Activated CD4-positive, alpha-beta T cell treated with anti-CD3 and anti-CD28 coated beads, Interleukin-2, amount 50 U/mL, for 4 hours (primary cell): ENCODE measurements around the gene MDM4.
"Not testable (repeated sequence)": the region's sequence is repeated elsewhere in the genome, so short reads cannot be mapped to it uniquely, and the experiment has no call there.

ENCODE experiments used
- DNase-seq, 2 experiments: peaks; one replicate each; pipeline ENCODE4 v3.0.0-alpha.2; 2020

Gene MDM4

GRCh38 chr1:204520834-204521709 is 4.9 kb downstream of the MDM4 start:
- DNase-seq, result peak in 1 of 2 experiments; percentile 30

DNA sequence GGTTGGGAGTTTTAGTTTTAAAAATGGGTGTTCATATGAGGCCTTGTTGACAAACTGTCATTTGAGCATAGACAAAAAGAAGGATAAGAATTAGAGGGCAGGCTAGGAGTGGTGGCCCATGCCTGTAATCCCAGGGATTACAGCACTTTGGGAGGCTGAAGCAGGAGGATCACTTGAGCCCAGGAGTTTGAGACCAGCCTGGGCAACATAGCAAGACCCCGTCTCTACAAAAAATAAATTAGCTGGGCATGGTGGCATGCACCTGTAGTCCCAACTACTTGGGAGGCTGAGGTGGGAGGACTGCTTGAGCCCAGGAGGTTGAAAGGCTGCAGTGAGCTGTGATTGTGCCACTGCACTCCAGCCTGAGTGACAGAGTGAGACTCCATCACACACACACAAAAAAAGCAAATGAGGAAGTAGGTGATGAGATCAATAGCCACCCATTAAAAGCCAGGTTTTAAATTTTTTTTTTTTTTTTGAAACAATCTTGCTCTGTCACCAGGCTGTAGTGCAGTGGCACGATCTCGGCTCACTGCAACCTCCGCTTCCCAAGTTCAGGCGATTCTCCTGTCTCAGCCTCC is 5.8 kb downstream of the MDM4 start:
- not testable (repeated sequence) for DNase-seq

GRCh38 chr1:204523605-204524215 is 7.5 kb downstream of the MDM4 start:
- DNase-seq, result no peak

DNA sequence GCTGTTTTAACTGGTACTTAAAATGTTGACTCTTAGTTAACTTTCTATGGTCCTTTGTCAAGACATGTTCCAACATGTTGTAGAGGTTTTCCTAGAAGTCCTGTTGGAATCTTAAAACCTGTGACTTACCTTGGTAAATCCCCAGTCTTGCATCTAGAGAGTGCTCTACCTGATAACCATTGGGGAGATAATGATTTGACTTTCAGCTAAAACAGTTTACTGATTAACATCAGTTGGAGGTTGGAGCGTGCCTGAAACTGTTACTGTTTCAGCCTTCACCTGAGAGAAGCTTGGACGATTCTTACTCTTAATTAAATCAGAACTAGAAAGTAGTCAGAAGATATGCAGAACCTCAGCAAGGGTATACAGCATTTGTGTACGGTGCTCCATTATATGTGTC is 8.8 kb downstream of the MDM4 start:
- DNase-seq, result no peak

- DNase-seq, result no peak
Measured at GRCh38 chr1:204528241-204528640, 12.0 kb downstream of the MDM4 start.

GRCh38 chr1:204528677-204529076 is 12.5 kb downstream of the MDM4 start:
- DNase-seq, result no peak

- no peak for DNase-seq
Measured at GRCh38 chr1:204529371-204529895, 13.2 kb downstream of the MDM4 start.

DNA sequence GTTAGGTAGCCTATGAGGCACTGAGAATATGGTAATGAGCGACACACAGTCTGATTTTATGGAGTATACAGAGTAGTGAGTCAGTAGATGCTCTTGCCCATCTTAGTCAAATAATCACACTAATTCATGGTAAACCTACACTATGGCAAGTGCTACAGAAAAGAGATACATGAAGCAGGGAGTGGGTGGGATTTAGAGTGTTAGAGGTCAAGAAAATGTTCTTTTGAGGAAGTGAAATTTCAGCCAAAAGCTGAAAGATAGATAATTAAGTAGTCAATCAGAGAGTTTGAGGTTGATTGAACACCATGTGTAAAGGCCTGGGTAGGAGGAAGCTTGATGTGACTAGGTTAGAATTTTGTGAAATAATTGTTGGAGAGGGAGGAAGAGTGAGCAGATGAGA is 14.7 kb downstream of the MDM4 start:
- DNase-seq, result no peak

DNA sequence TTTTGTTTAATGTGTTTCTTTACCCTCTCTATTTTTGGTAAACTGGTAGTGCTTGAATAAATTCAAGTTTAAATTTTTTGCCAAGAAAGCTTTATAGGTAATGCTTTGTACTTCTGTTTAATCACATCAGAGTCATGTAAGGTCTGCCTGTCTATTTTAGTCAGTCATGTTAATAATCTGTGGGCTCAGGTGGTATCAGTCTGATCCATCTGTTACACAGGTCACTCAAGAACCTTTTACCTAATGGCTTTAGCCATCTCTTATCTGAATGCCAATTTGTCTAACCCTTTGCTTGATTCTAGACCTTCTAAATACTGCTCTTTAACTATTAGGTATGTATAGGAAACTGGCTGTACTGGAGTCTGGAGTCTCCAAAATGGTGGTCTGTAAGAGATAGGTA is 16.6 kb downstream of the MDM4 start:
- DNase-seq, result no peak

- no peak for DNase-seq
Measured at GRCh38 chr1:204541626-204542025, 25.4 kb downstream of the MDM4 start.

GRCh38 chr1:204544321-204544720 is 28.1 kb downstream of the MDM4 start:
- DNase-seq, result no peak

DNA sequence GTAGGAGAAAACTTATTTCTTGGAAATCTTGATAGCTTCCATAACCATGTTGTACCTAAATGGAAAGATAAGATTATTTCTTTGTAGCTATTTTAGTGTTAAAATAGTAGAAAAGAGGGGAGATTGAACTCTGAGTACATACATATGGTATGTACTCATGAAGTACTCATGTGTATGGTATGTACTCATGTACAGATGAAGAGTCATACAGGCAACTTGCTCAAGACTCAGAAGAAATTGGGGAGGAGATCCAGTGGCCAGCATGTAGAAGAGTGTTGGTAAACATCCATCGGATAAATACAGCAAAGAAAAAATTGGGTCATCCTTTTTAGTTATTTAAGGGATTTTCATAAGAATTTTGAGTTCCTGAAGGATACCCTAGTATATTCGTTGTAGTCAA is 29.0 kb downstream of the MDM4 start:
- DNase-seq, result no peak

GRCh38 chr1:204545881-204546280 is 29.7 kb downstream of the MDM4 start:
- DNase-seq, result no peak

- DNase-seq, result no peak
Measured at GRCh38 chr1:204548265-204548664, 32.1 kb downstream of the MDM4 start.

- DNase-seq, result no peak
Measured at GRCh38 chr1:204549313-204549712, 33.1 kb downstream of the MDM4 start.

DNA sequence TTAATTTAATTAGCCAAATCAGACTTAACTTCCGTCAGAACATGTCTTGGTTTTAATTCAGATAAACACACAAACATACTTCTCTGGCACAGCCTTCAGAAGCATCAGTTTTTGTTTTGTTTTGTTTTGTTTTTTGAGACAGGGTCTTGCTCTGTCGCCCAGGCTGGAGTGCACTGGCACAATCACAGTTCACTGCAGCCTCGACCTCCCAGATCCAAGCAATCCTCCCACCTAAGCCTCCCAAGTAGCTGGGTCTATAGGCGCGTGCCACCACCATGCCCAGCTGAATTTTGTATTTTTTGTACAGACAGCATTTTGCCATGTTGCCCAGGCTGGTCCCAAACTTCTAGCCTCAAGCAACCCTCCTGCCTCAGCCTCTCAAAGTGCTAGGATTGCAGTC is 34.7 kb downstream of the MDM4 start:
- no peak for DNase-seq

DNA sequence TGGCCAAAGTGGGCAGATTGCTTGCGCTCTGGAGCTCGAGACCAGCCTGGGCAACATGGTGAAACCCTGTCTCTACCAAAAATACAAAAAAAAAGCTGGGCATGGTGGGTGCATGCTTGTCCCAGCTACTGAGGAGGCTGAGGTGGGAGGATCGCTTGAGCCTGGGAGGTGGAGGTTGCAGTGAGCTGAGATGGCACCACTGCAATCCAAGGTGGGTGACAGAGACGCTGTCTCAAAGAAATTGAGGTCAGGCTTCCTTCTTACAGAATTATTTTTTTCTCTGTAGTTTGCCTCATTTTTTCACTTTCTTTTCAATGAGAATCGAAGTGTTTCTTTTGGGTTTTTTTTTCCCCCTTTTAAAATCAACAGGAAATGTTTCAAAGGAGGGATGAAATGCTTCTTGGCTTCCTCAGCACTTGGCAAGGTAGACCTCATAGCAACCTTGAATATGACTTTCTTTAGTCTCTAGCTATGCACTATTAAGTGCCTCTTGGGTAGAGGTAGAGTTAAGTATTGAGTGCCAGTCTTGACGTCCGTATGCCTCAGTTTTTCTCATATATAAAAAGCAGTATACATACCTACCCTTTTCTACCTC is 40.3 kb downstream of the MDM4 start:
- no peak for DNase-seq

- no peak for DNase-seq
Measured at GRCh38 chr1:204558467-204558866, 42.3 kb downstream of the MDM4 start.

GRCh38 chr1:204560002-204560401 is 43.8 kb downstream of the MDM4 start:
- DNase-seq, result not testable (repeated sequence)

GRCh38 chr1:204560590-204561150 is 44.5 kb downstream of the MDM4 start:
- DNase-seq, result no peak

DNA sequence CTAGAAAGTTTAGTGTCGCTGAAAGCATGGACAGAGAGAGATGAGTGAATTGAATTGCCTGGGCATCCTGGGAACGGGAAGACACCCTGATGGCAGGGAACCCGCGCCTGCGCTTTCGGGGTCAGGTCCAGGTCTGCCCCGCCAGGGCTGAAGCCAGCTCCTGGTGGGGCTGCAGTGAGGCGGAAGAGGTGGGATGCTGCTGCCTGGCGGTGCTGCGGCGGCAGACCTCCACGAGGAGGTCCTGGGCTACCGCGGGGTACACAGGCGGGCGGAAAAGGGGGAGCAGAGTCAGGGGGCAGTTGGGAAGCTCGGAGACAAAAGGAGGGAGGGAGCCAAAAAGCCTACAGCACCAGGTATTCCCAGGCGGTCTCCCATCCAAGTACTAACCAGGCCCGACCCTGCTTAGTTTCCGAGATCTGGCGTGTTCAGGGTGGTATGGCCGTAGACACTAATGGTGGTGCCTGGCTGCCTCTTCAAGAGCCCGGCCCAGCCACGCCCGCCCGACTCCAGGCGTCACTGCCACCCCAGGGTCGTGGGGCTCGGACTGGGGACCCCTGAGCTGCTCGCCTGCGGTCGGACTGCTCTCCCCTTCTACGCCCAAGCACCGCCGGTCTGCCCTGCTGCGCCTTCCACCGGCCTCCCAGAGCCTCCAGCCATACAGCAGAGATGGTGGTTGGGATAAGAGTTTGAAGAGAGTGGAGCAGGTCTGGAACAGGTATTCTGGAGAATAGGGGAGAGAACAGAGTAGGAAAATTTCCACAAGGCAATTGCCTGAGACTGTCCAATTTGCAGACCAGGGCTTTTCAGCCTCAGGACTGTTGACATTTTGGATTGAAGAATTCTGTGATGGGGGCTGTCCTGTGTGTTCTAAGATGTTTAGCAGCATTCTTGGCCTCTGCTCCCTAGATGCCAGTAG is 46.1 kb downstream of the MDM4 start:
- no peak for DNase-seq

DNA sequence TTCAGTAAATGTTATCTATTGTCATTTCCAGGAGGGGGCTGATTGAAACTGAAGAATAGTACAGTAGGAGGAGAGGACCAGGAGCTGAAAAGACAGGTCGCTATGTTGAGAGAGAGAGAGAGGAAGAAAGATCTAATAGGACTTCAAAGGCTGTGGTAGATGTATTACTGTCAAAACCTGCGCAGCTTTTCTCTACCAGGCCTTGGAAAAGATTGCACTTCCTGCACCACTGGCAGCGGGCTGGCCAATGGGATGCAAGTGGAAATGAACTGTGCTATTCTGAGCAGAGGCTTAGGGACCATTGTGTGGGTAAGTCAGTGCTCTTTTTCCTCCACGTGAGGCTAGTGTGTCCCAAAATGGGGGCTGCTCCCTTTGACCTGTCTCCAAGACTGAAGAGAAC is 47.1 kb downstream of the MDM4 start:
- DNase-seq, result no peak
